NCI-H446 (cell line): ENCODE measurements around the gene MAGEB17.

ENCODE experiments used
- DNase-seq, 2 experiments: peaks; one replicate each; lab custom pipeline; 2025; lab: John Stamatoyannopoulos, UW

Gene MAGEB17

DNA sequence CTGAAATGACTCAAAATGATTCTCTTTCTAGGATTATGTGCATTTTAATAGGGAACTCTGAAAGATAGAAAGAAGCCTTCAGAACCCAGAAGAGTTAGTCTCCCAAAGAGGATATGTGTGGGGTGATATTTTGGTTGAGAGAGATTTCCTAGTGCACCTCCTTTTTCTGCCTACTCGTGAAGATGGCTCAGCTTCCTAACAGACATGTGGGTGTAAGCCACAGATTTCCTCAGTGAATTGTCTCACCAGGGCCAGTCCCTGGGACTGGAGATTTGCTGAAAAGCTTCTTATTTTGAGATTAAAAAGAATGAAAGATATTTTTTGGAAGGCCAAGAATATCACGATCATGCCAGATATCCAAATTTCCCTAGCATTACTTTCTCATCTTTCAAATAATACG lies 42.8 kb downstream of the MAGEB17 start:
- DNase-seq = no peak

DNA sequence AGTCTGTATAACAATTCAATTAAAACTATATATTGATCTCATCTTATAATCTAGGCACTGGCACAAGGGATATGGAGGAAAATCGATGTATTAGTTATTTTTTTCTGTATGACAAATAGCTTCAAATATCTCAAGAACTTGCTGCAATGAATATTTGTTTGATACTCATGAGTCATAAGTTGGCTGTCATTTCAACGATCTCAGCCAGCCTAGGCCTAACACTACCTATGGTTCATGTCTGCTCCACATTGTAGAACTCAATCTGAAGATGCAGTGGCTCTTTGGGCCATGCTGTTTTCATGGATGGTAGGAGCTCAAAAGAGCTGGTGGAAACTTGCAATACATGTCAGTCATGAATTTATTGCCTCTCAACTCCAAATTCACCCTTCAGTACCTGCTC lies 44.7 kb downstream of the MAGEB17 start:
- no peak for DNase-seq

DNA sequence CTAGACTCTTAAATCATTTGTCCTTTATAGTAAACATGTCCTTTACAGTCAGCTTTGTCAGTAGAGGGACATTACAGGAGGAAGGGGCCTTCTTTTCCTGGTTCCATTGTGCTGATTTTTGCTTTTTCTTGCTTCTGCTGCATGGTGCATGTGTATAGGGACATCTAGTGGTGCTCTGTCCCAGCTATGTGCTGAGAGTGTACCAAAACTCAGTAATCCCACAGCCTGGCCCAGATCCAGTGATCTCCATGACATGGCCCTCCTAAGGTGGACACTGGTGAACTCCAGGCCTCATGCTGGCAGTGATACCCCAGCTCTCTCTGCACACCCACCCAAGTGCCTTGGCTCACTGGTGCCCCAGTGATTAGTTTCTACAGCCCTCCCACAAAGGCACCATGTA lies 45.2 kb downstream of the MAGEB17 start:
- DNase-seq = no peak

DNA sequence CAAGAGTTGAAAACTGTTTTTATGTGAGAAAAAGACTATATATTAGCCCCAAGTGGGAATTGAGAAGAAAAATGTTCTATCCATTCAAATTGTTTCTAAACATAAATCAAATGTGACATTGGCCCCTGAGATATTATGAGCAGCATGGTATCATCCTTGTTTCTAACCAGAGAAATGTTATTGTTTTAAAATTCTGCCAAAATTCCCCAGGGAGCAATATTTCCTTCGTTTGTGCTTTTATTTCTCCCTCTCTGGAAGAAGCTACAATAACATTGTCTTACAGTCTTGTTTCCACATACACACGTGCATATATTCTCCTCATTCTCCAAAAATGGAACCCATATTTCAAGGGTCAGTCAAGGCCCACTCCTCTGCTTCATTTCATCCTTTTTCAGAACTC lies 46.7 kb downstream of the MAGEB17 start:
- DNase-seq = no peak

DNA sequence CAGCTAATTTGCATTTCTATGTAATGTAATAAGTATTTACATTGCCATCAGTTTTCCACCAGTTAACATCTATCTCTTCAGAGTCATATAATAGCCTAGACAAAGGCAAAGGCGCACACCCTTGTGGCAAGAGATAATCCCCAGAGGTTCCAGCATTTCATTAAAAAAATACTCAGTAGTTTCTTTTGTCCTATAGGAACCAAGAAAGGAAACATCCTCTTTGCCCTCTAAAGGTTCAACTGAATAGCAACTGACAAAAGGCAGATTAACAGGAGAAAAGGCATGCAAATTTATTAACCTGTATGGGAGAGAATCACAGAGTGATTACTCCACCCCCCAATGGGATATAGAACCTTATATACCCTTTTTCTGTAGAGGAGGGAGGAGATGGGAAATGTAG lies 48.4 kb downstream of the MAGEB17 start:
- DNase-seq = no peak
